ENCODE results near the gene ALPG.
"Not testable (repeated sequence)": the region's sequence is repeated elsewhere in the genome, so short reads cannot be mapped to it uniquely, and the experiment has no call there.

Gene ALPG

GRCh38 chr2:232406556-232407310 is at the start of gene ALPG:
Gene ALPG (plus strand): TSS chr2:232406844. CDS start chr2:232406895, 51 bp downstream.
- Histone ChIP-seq H3K4me1 (ENCODE audit: insufficient read depth, low read length) (no peaks in the 10 kb centered on the region), H3K9me3 (ENCODE audit: low read length) (no peaks in the 10 kb centered on the region), H3K4me3 (ENCODE audit: low read depth in 1 of 2, low read length in 2 of 2) (no peak within 1 kb of the TSS), H3K27me3 (ENCODE audit: control insufficient read depth in 1 of 2, insufficient read depth in 2 of 2, low read length in 2 of 2) (peaks cover 0 to 9% of the 10 kb centered on the region in 2 donors), H3K27ac (ENCODE audit: low read depth, low read length) (no peak within 1 kb of the TSS), H3K36me3 (ENCODE audit: insufficient read depth, low read length) (no peaks in the 10 kb centered on the region), H3K9ac (ENCODE audit: low read length) (no peak within 1 kb of the TSS)

GRCh38 chr2:232361646-232362045 is 45.0 kb upstream of the ALPG start:
- Histone ChIP-seq H3K27me3 (ENCODE audit: control insufficient read depth in 1 of 2, insufficient read depth in 2 of 2, low read length in 2 of 2) (no peaks in the 10 kb centered on the region), H3K4me1 (ENCODE audit: insufficient read depth, low read length) (no peaks in the 10 kb centered on the region), H3K9ac (ENCODE audit: low read length) (no peak overlapping the region), H3K9me3 (ENCODE audit: low read length) (no peaks in the 10 kb centered on the region), H3K27ac (ENCODE audit: low read depth, low read length) (no peak overlapping the region), H3K4me3 (ENCODE audit: low read depth in 1 of 2, low read length in 2 of 2) (no peak overlapping the region), H3K36me3 (ENCODE audit: insufficient read depth, low read length) (no peaks in the 10 kb centered on the region)

DNA sequence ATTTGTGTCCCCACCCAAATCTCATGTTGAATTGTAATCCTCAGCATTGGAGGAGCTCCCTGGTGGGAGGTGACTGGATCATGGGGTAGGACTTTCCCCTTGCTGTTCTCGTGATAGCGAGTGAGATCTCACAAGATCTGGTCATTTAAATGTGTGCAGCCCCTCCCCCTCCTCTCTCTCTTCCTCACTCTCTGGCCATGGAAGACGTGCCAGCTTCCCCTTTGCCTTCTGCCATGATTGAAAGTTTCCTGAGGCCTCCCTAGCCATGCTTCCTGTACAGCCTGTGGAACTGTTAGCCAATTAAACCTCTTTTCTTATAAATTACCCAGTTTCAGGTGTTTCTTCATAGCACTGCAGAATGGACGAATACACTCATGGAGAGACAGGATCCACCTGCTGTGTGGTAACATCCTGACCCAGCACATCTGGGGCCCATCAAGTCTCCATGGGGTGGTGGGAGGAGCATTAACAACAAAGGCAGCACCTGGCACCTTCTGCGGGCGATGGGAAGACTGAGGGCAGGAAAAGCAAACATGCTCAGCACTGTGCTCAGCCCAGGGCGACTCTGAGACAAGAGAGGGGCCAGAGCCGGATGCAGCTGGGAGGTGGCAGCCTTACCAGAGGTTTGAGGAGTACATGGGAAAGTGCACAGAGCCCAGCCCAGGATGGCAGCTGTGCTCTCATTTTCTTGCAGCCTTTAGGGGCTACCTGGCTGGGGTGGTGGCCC is 44.3 kb upstream of the ALPG start:
- Histone ChIP-seq H3K27ac (ENCODE audit: low read depth, low read length) (no peak overlapping the region), H3K36me3 (ENCODE audit: insufficient read depth, low read length) (no peaks in the 10 kb centered on the region), H3K27me3 (ENCODE audit: control insufficient read depth in 1 of 2, insufficient read depth in 2 of 2, low read length in 2 of 2) (no peaks in the 10 kb centered on the region), H3K9ac (ENCODE audit: low read length) (no peak overlapping the region), H3K4me3 (ENCODE audit: low read depth in 1 of 2, low read length in 2 of 2) (no peak overlapping the region), H3K9me3 (ENCODE audit: low read length) (no peaks in the 10 kb centered on the region), H3K4me1 (ENCODE audit: insufficient read depth, low read length) (no peaks in the 10 kb centered on the region)

GRCh38 chr2:232363064-232363783 is 43.4 kb upstream of the ALPG start:
- H3K36me3 ChIP-seq (ENCODE audit: insufficient read depth, low read length); H3K4me3 ChIP-seq (ENCODE audit: low read depth in 1 of 2, low read length in 2 of 2); H3K27ac ChIP-seq (ENCODE audit: low read depth, low read length): not testable (repeated sequence)

DNA sequence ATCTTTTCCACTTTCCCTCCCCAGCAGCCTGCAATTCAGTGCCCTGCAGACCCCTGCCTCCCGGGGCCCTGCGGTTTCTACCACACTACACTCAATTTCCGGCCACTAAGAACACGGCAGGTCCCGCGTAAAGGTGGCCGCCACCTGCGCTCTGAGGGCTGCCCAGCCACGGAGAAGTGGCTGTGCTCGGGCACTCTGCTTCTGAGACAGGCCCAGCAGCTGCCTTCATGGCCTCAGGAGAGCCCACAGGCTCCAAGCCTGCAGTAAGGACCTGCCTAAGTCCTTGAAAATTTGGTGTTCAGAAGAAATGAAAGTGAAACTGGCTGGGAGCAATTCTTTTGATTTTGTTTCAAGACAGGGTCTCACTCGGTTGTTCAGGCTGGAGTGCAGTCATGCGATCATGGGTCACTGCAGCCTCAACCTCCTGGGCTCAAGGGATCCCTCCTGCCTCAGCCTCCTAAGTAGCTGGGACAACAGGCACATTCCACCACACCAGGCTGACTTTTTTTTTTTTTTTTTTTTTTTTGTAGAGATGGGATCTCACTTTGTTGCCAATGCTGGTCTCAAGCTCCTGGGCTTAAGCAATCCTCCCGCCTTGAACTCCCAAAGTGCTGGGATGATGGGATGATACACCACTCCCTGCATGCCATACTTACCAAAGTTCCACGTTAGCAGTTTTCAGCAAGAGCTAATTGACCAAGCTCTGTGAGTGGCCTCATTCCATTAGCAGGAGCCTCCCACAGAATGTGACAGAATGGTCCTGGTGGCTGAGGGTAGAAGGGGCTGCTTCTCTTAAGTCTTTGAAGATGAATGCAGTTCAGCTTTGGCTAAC is 42.6 kb upstream of the ALPG start:
- Histone ChIP-seq H3K4me1 (ENCODE audit: insufficient read depth, low read length) (no peaks in the 10 kb centered on the region), H3K27ac (ENCODE audit: low read depth, low read length) (no peak overlapping the region), H3K36me3 (ENCODE audit: insufficient read depth, low read length) (no peaks in the 10 kb centered on the region), H3K4me3 (ENCODE audit: low read depth in 1 of 2, low read length in 2 of 2) (no peak overlapping the region), H3K9me3 (ENCODE audit: low read length) (no peaks in the 10 kb centered on the region), H3K27me3 (ENCODE audit: control insufficient read depth in 1 of 2, insufficient read depth in 2 of 2, low read length in 2 of 2) (peaks cover 0 to 4% of the 10 kb centered on the region in 2 donors), H3K9ac (ENCODE audit: low read length) (no peak overlapping the region)

More at GRCh38 chr2:232363064-232363783, 43.4 kb upstream of the ALPG start:
- H3K4me1 ChIP-seq (ENCODE audit: insufficient read depth, low read length); H3K9ac ChIP-seq (ENCODE audit: low read length); H3K27me3 ChIP-seq (ENCODE audit: control insufficient read depth in 1 of 2, insufficient read depth in 2 of 2, low read length in 2 of 2); H3K9me3 ChIP-seq (ENCODE audit: low read length): not testable (repeated sequence)

DNA sequence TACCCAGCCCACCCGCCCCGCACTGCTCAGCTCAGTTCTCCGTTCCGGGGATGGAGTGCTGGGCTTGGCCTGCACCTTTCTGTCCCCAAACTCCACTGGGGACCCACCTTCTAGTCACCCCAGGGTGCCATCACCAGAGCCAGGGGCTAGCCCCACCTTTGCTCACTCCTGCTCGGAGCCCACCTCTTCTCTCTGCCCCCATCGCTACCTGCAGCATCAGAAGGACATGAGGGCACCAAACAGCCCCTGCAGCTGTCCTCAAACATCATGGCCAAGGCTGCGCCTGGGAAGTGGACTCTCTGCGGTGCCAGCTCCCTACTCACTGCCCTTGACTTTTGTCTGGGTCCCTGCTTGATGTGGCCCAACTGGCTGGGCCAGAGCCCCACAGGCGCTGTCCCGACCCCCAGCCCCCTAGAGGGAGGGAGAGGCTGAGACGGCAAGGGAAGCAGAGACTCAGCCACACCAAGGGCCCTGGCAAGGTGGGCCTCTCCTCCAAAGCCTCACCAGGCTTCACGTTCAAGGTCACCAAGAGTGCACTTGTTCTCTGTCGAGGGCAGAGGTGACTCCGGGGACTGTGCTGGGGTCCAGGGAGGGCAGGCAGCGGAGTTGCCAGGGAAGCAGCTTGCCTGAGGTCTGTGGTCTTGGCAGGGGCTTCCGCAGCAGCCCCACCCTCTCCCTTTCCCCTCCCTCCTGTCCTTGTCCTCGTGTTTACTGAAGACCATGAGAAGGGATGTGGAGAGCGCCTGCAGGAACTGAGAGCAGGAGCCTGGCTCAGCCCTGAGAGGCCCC is 41.6 kb upstream of the ALPG start:
- H3K9me3 ChIP-seq (ENCODE audit: low read length); H3K27ac ChIP-seq (ENCODE audit: low read depth, low read length); H3K9ac ChIP-seq (ENCODE audit: low read length); H3K4me1 ChIP-seq (ENCODE audit: insufficient read depth, low read length); H3K4me3 ChIP-seq (ENCODE audit: low read depth in 1 of 2, low read length in 2 of 2); H3K27me3 ChIP-seq (ENCODE audit: control insufficient read depth in 1 of 2, insufficient read depth in 2 of 2, low read length in 2 of 2); H3K36me3 ChIP-seq (ENCODE audit: insufficient read depth, low read length): not testable (repeated sequence)

DNA sequence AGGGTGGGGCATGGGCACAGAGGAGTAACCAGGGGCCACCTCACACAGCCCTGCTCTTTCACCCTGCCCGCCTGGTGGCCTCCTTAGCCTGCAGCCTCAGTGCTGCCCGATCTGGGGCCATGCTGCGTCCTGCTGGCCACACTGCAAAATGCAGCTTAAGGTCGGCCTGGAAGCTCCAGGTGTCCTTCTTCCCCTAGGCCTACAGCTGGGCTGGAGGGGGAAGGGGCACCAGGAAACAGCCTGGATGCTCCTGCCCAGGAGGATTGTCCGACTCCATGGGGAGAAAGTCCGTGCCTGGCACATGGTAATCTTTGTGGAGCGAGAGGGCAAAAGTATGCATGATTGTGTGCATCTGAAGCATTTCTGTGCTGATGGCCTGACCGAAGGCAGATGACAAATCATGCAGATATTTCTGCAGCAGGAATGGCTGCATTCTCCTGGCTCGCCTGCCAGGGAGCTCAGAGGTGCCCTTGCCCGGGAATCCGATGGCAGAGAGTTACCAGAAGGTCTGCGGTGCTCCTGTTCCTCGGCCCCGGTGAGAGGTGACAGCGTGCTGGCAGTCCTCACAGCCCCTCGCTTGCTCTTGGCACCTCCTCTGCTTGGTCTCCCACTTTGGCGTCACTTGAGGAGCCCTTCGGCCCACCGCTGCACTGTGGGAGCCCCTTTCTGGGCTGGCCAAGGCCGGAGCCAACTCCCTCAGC is 40.9 kb upstream of the ALPG start:
- Histone ChIP-seq H3K9ac (ENCODE audit: low read length) (no peak overlapping the region), H3K36me3 (ENCODE audit: insufficient read depth, low read length) (no peaks in the 10 kb centered on the region), H3K4me3 (ENCODE audit: low read depth in 1 of 2, low read length in 2 of 2) (no peak overlapping the region), H3K27me3 (ENCODE audit: control insufficient read depth in 1 of 2, insufficient read depth in 2 of 2, low read length in 2 of 2) (peaks cover 0 to 4% of the 10 kb centered on the region in 2 donors), H3K9me3 (ENCODE audit: low read length) (no peaks in the 10 kb centered on the region), H3K4me1 (ENCODE audit: insufficient read depth, low read length) (no peaks in the 10 kb centered on the region), H3K27ac (ENCODE audit: low read depth, low read length) (no peak overlapping the region)

DNA sequence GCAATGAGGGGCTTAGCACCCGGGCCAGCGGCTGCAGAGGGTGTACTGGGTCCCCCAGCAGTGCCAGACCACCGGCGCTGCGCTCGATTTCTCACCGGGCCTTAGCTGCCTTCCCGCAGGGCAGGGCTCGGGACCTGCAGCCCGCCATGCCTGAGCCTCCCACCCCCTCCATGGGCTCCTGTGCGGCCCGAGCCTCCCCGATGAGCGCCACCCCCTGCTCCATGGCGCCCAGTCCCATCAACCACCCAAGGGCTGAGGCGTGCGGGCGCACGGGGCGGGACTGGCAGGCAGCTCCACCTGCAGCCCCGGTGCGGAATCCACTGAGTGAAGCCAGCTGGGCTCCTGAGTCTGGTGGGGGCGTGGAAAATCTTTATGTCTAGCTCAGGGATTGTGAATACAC is 40.2 kb upstream of the ALPG start:
- H3K9ac ChIP-seq (ENCODE audit: low read length); H3K9me3 ChIP-seq (ENCODE audit: low read length); H3K36me3 ChIP-seq (ENCODE audit: insufficient read depth, low read length); H3K27me3 ChIP-seq (ENCODE audit: control insufficient read depth in 1 of 2, insufficient read depth in 2 of 2, low read length in 2 of 2); H3K4me1 ChIP-seq (ENCODE audit: insufficient read depth, low read length); H3K4me3 ChIP-seq (ENCODE audit: low read depth in 1 of 2, low read length in 2 of 2); H3K27ac ChIP-seq (ENCODE audit: low read depth, low read length): not testable (repeated sequence)

- Histone ChIP-seq H3K4me3 (ENCODE audit: low read depth in 1 of 2, low read length in 2 of 2) (no peak overlapping the region), H3K27ac (ENCODE audit: low read depth, low read length) (no peak overlapping the region), H3K4me1 (ENCODE audit: insufficient read depth, low read length) (no peaks in the 10 kb centered on the region), H3K36me3 (ENCODE audit: insufficient read depth, low read length) (no peaks in the 10 kb centered on the region), H3K27me3 (ENCODE audit: control insufficient read depth in 1 of 2, insufficient read depth in 2 of 2, low read length in 2 of 2) (peaks cover 0 to 4% of the 10 kb centered on the region in 2 donors), H3K9me3 (ENCODE audit: low read length) (no peaks in the 10 kb centered on the region), H3K9ac (ENCODE audit: low read length) (no peak overlapping the region)
Measured at GRCh38 chr2:232367016-232367415, 39.6 kb upstream of the ALPG start.

- H3K27ac ChIP-seq (ENCODE audit: low read depth, low read length) = no peak overlapping the region
- no peak overlapping the region for H3K4me3 ChIP-seq (ENCODE audit: low read depth in 1 of 2, low read length in 2 of 2)
- no peaks in the 10 kb centered on the region for H3K9me3 ChIP-seq (ENCODE audit: low read length)
- no peaks in the 10 kb centered on the region for H3K36me3 ChIP-seq (ENCODE audit: insufficient read depth, low read length)
- no peaks in the 10 kb centered on the region for H3K4me1 ChIP-seq (ENCODE audit: insufficient read depth, low read length)
- peaks cover 0 to 4% of the 10 kb centered on the region in 2 donors for H3K27me3 ChIP-seq (ENCODE audit: control insufficient read depth in 1 of 2, insufficient read depth in 2 of 2, low read length in 2 of 2)
- H3K9ac ChIP-seq (ENCODE audit: low read length) = no peak overlapping the region
Measured at GRCh38 chr2:232367591-232368233, 38.9 kb upstream of the ALPG start.

Measured in muscle layer of colon (tissue), 2 donors.